Hepatocyte (in vitro differentiated cells): Measurements from ENCODE around the gene MAMSTR. TPM values are rescaled to one million over a fixed set of nuclear protein-coding genes. Genes with fewer than 3 reads are reported as not detected.

Source experiments
- DNase-seq: peaks from one replicate; pipeline ENCODE4 v3.0.0-alpha.2; 2016; ENCODE audit warnings: low spot score
- H2AFZ ChIP-seq: fragments of 200-600 bp; sonication (generic); 2 replicates; pipeline ENCODE4 v1.6.0; 2016; ENCODE audit warnings: antibody characterized with exemption, mild to moderate bottlenecking
- H3K27ac ChIP-seq: fragments of 200-600 bp; sonication (generic); 2 replicates; pipeline ENCODE4 v1.5.1; 2016; ENCODE audit warnings: mild to moderate bottlenecking
- H3K27me3 ChIP-seq: fragments of 200-600 bp; sonication (generic); 2 replicates; pipeline ENCODE4 v1.6.1; 2016
- H3K36me3 ChIP-seq: fragments of 200-600 bp; sonication (generic); replicated peaks from 2 replicates; pipeline ENCODE4 v1.5.1; 2016; ENCODE audit warnings: low read depth; ENCODE audit not compliant: insufficient read depth
- H3K4me1 ChIP-seq: fragments of 200-600 bp; sonication (generic); 2 replicates; pipeline ENCODE4 v1.5.1; 2016; ENCODE audit warnings: mild to moderate bottlenecking, moderate library complexity; ENCODE audit not compliant: insufficient read depth
- H3K4me2 ChIP-seq: fragments of 200-600 bp; sonication (generic); 2 replicates; pipeline ENCODE4 v1.6.0; 2016
- H3K4me3 ChIP-seq: fragments of 200-600 bp; sonication (generic); 2 replicates; pipeline ENCODE4 v1.5.1; 2016; ENCODE audit warnings: mild to moderate bottlenecking
- H3K79me2 ChIP-seq: fragments of 200-600 bp; sonication (generic); 2 replicates; pipeline ENCODE4 v1.6.0; 2017; ENCODE audit warnings: mild to moderate bottlenecking
- H3K9me2 ChIP-seq: fragments of 200-600 bp; sonication (generic); replicated peaks from 2 replicates; pipeline ENCODE4 v1.6.0; 2017; ENCODE audit warnings: mild to moderate bottlenecking; ENCODE audit not compliant: insufficient read depth
- H3K9me3 ChIP-seq: fragments of 200-600 bp; sonication (generic); 2 replicates; pipeline ENCODE4 v1.5.1; 2016; ENCODE audit warnings: low read depth, mild to moderate bottlenecking
- H4K20me1 ChIP-seq: fragments of 200-600 bp; sonication (generic); 2 replicates; pipeline ENCODE4 v1.6.0; 2016; ENCODE audit warnings: mild to moderate bottlenecking; ENCODE audit not compliant: insufficient read depth, poor library complexity, severe bottlenecking
- CTCF ChIP-seq: fragments of 200-600 bp; sonication (generic); IDR thresholded peaks from 2 replicates; pipeline ENCODE4 v1.5.1; 2016; ENCODE audit warnings: antibody characterized with exemption, mild to moderate bottlenecking; ENCODE audit not compliant: poor library complexity
- EZH2 ChIP-seq: fragments of 200-600 bp; sonication (generic); IDR thresholded peaks from 2 replicates; pipeline ENCODE4 v1.6.1; 2016; ENCODE audit warnings: antibody characterized with exemption, mild to moderate bottlenecking, borderline replicate concordance
- EZH2phosphoT487 ChIP-seq: fragments of 200-600 bp; sonication (generic); IDR thresholded peaks from one replicate; pipeline ENCODE4 v1.6.1; 2018; ENCODE audit warnings: antibody characterized with exemption, mild to moderate bottlenecking, low read depth, moderate library complexity; ENCODE audit not compliant: unreplicated experiment, severe bottlenecking
- WGBS: methylation state at CpG from one replicate; pipeline ENCODE4 v1.1.6; 2016; ENCODE audit warnings: low lambda C conversion rate; ENCODE audit errors: missing lambda C conversion rate; 5-methylcytosine and 5-hydroxymethylcytosine counted together
- polyA plus RNA-seq: library from polyadenylated mRNA; unstranded; fragments of >200 nt; fragmentation: Nextera tagmentation; extraction: Ambion mirVana; gene quantifications from 2 replicates; pipeline ENCODE4 v1.2.1, GENCODE V29; 2016
- total RNA-seq: library from RNA; depleted of rRNA; stranded (reverse); fragments of >200 nt; gene quantifications from 2 replicates; pipeline ENCODE4 v1.2.3, GENCODE V29; 2014

The MAMSTR gene
- total and polyA plus RNA-seq, 2 experiments from 2014 or later = 2.3 to 5.2 TPM

DNA sequence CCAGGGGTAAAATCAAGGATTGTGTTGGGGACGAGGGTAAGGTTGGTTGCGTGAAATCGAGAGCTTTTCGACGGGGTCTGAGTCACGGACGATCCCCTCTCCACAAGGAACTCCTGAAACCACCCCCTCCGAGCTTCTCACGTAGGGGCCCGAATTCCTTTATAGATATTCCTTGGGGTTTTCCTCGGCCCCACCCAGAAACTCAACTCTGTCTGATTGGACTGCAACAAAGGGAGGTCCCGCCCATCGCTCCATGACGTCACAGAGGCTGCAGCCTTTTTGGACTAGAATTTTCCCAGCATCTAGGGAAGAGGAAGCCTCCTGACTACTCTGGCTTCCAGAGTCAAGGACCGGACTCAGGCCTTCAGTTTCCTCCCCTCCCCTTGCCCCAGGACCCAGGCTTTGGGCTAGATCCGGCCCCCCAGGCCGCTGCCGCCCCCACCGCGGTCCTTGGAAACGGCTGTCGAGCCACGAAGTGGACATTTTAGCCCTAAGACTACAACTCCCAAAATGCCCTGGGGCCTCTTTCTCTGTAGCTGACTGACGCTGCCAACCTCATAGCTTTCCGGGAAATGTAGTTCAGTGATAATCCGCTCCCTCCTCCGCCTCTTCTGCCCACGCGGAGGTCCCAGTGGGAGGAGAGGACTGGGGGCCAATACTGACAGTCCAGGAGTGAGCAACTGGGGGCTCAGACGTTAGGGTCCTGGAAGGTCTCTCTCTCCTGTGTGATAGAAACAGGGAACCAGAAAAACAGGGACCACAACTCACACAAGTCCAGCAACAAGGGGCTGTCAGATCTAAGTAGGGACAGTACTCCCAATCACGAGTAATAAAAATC is 27.4 kb upstream of the MAMSTR start, which contains the start of gene IZUMO1:
TSS of gene IZUMO1 (minus strand) at position 172 of the 838 bp plus-strand sequence. CDS start 1,050 bp downstream, outside the sequence.
- Histone ChIP-seq H2AFZ (peak within 1 kb of the TSS; percentile 25), H3K36me3 (no peaks in the 10 kb centered on the region), H3K4me2 (peak within 1 kb of the TSS; percentile 65), H3K79me2 (no peaks in the 10 kb centered on the region), H3K4me3 (no peak within 1 kb of the TSS), H3K4me1 (no peaks in the 10 kb centered on the region), H3K27ac (peak within 1 kb of the TSS; percentile 42), H3K9me3 (no peaks in the 10 kb centered on the region), H3K9me2 (no peaks in the 10 kb centered on the region), H4K20me1 (no peaks in the 10 kb centered on the region), H3K27me3 (no peaks in the 10 kb centered on the region)
- WGBS = 12% methylated on average over 30 of the region's 31 CpGs
- DNase-seq = peak; percentile 91
- TF ChIP-seq EZH2 (no peak), CTCF (no peak), EZH2phosphoT487 (no peak)

DNA sequence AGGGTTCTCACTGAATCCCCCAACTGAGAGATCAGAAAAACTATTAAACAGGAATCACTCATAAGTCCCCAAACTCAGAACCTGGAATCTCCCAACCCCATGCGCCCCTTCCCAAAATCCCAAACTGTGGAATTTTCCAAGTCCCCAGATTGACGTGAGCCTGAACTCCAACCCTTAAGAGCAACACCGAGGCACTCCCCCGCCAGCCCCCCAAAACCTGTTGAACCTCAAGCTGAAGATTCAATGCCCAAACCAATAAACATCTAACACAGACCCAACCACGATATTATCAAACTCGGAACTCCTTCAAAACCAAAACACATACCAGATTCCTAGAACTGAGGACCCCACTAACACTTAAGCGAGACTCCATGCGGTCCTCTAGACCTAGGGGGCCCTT is 26.6 kb upstream of the MAMSTR start:
- TF ChIP-seq EZH2phosphoT487 (no peak), EZH2 (no peak), CTCF (no peak)
- Histone ChIP-seq H3K27ac (no peak overlapping the region), H3K9me2 (no peaks in the 10 kb centered on the region), H2AFZ (no peak overlapping the region), H4K20me1 (no peaks in the 10 kb centered on the region), H3K27me3 (no peaks in the 10 kb centered on the region), H3K36me3 (no peaks in the 10 kb centered on the region), H3K79me2 (no peaks in the 10 kb centered on the region), H3K4me1 (no peaks in the 10 kb centered on the region), H3K9me3 (no peaks in the 10 kb centered on the region), H3K4me2 (peak overlapping the region; percentile 65), H3K4me3 (no peak overlapping the region)
- 98% methylated on average over 8 of the region's 8 CpGs for WGBS
- DNase-seq = no peak

GRCh38 chr19:48745208-48745995 is 25.9 kb upstream of the MAMSTR start:
- Histone ChIP-seq H3K27ac (no peak overlapping the region), H3K27me3 (peaks cover under 1% of the 10 kb centered on the region), H2AFZ (no peak overlapping the region), H3K4me1 (no peaks in the 10 kb centered on the region), H3K9me2 (no peaks in the 10 kb centered on the region), H4K20me1 (no peaks in the 10 kb centered on the region), H3K4me3 (no peak overlapping the region), H3K36me3 (no peaks in the 10 kb centered on the region), H3K4me2 (no peak overlapping the region), H3K9me3 (no peaks in the 10 kb centered on the region), H3K79me2 (no peaks in the 10 kb centered on the region)
- DNase-seq = peak; percentile 68
- TF ChIP-seq CTCF = no peak
- no peak for TF ChIP-seq EZH2phosphoT487
- no peak for TF ChIP-seq EZH2
- 74% methylated on average over 33 of the region's 33 CpGs for WGBS
